IMR-90 (cell line): Measurements from ENCODE around the gene RGS14. TPM values are rescaled to one million over a fixed set of nuclear protein-coding genes. Genes with fewer than 3 reads are reported as not detected.

Source experiments
- ATAC-seq: fragments of 200-7000 bp; cut with Tn5 transposase; 2 replicates; pipeline ENCODE4 v1.9.1; 2020; ENCODE audit warnings: low read depth, mild to moderate bottlenecking, moderate library complexity
- BruUV-seq: library from RNA; stranded (reverse); fragments of 400-500 nt; replicated peaks from 2 replicates; lab custom pipeline; 2021; lab: Mats Ljungman, UMichigan
- CTCF ChIA-PET: fragments of 300-600 bp; formaldehyde crosslinking; extraction: SDS; loops from one replicate; lab custom pipeline; 2021; ENCODE audit warnings: antibody characterized with exemption; lab: Yijun Ruan, JAX
- POLR2A ChIA-PET: fragments of 300-600 bp; sonication (Branson Sonifier 250); formaldehyde crosslinking; loops from one replicate; lab custom pipeline; 2022; ENCODE audit warnings: antibody characterized with exemption; ENCODE audit not compliant: unreplicated experiment; lab: Charles Lee
- DNase-seq: peaks from one replicate; pipeline ENCODE4 v3.0.0; 2013
- H2AFZ ChIP-seq: replicated peaks from 2 replicates; pipeline ENCODE3; 2013; ENCODE audit warnings: low read length, mild to moderate bottlenecking; ENCODE audit not compliant: poor library complexity
- H2AK5ac ChIP-seq: 2 replicates; pipeline ENCODE4 v1.6.1; 2013; ENCODE audit warnings: low read depth, low read length, inconsistent platforms
- H2AK9ac ChIP-seq: replicated peaks from 2 replicates; pipeline ENCODE3; 2013; ENCODE audit warnings: mild to moderate bottlenecking, low read depth, low read length, moderate library complexity; ENCODE audit not compliant: poor library complexity
- H2BK120ac ChIP-seq: 2 replicates; pipeline ENCODE4 v1.6.1; 2013; ENCODE audit warnings: low read depth, low read length, inconsistent platforms
- H2BK15ac ChIP-seq: 3 replicates; pipeline ENCODE4 v1.6.1; 2013; ENCODE audit warnings: low read depth, low read length, inconsistent platforms
- H2BK20ac ChIP-seq: 2 replicates; pipeline ENCODE4 v1.6.1; 2013; ENCODE audit warnings: low read depth, mild to moderate bottlenecking, inconsistent platforms, low read length, moderate library complexity
- H2BK5ac ChIP-seq: 2 replicates; pipeline ENCODE4 v1.6.1; 2013; ENCODE audit warnings: mild to moderate bottlenecking, low read depth, low read length, inconsistent platforms; ENCODE audit not compliant: poor library complexity, severe bottlenecking
- H3K14ac ChIP-seq: replicated peaks from 2 replicates; pipeline ENCODE4 v1.6.1; 2013; ENCODE audit warnings: low read depth, low read length, inconsistent platforms
- H3K18ac ChIP-seq: 2 replicates; pipeline ENCODE4 v1.6.1; 2013; ENCODE audit warnings: low read depth, low read length, control low read depth
- H3K23ac ChIP-seq: 2 replicates; pipeline ENCODE4 v1.6.1; 2013; ENCODE audit warnings: low read depth, low read length, inconsistent platforms
- H3K27ac ChIP-seq: 2 replicates; pipeline ENCODE4 v1.5.1; 2013; ENCODE audit warnings: mild to moderate bottlenecking, control low read depth, low read length; ENCODE audit not compliant: insufficient read depth
- H3K27me3 ChIP-seq: 2 replicates; pipeline ENCODE4 v1.6.1; 2013; ENCODE audit warnings: low read length; ENCODE audit not compliant: control insufficient read depth, insufficient read depth
- H3K36me3 ChIP-seq: 2 replicates; pipeline ENCODE4 v1.6.1; 2013; ENCODE audit warnings: low read length, mixed read lengths; ENCODE audit not compliant: control insufficient read depth, insufficient read depth
- H3K4ac ChIP-seq: 2 replicates; pipeline ENCODE4 v1.6.1; 2013; ENCODE audit warnings: low read depth, low read length, inconsistent platforms
- H3K4me1 ChIP-seq: 2 replicates; pipeline ENCODE4 v1.6.1; 2013; ENCODE audit warnings: low read length, mixed read lengths; ENCODE audit not compliant: control insufficient read depth, insufficient read depth
- H3K4me2 ChIP-seq: 2 replicates; pipeline ENCODE4 v1.6.1; 2013; ENCODE audit warnings: low read depth, mild to moderate bottlenecking, control low read depth, low read length, moderate library complexity
- H3K4me3 ChIP-seq: 2 replicates; pipeline ENCODE4 v1.5.1; 2013; ENCODE audit warnings: low read depth, mild to moderate bottlenecking, control low read depth, low read length, moderate library complexity; ENCODE audit not compliant: insufficient read depth
- H3K56ac ChIP-seq: 2 replicates; pipeline ENCODE4 v1.6.1; 2013; ENCODE audit warnings: low read length, inconsistent platforms; ENCODE audit not compliant: insufficient read depth; ENCODE audit errors: extremely low read depth
- H3K79me1 ChIP-seq, 2 experiments: 2 replicates each; pipeline ENCODE4 v1.6.1; 2013; ENCODE audit warnings: low read length in 2 of 2, inconsistent platforms in 1 of 2, low read depth in 1 of 2
- H3K9ac ChIP-seq: 2 replicates; pipeline ENCODE4 v1.6.1; 2013; ENCODE audit warnings: low read depth, low read length, control low read depth
- H3K9me1 ChIP-seq: 2 replicates; pipeline ENCODE4 v1.6.1; 2013; ENCODE audit warnings: low read length, inconsistent platforms; ENCODE audit not compliant: insufficient read depth
- H3K9me3 ChIP-seq: 2 replicates; pipeline ENCODE4 v1.6.1; 2013; ENCODE audit warnings: low read length; ENCODE audit not compliant: control insufficient read depth, insufficient read depth
- H4K20me1 ChIP-seq: 2 replicates; pipeline ENCODE4 v1.6.1; 2013; ENCODE audit warnings: low read length, inconsistent platforms; ENCODE audit not compliant: insufficient read depth
- H4K5ac ChIP-seq: 2 replicates; pipeline ENCODE4 v1.6.1; 2013; ENCODE audit warnings: mild to moderate bottlenecking, low read depth, low read length, control low read depth
- H4K8ac ChIP-seq, 2 experiments: 2 replicates each; pipeline ENCODE4 v1.6.1; 2013; ENCODE audit warnings: low read depth in 2 of 2, low read length in 2 of 2, control low read depth in 1 of 2, inconsistent platforms in 1 of 2
- H4K91ac ChIP-seq: 2 replicates; pipeline ENCODE4 v1.6.1; 2013; ENCODE audit warnings: low read depth, low read length, inconsistent platforms; ENCODE audit not compliant: insufficient read depth
- BHLHE40 ChIP-seq: fragments of 150-350 bp; IDR thresholded peaks from 2 replicates; pipeline ENCODE4 v1.6.1; 2016; ENCODE audit warnings: mild to moderate bottlenecking, low read depth, low read length
- CEBPB ChIP-seq: IDR thresholded peaks from 2 replicates; pipeline ENCODE4 v1.6.1; 2012; ENCODE audit warnings: low read depth, low read length, improper control_type of control experiment
- CHD1 ChIP-seq: IDR thresholded peaks from 2 replicates; pipeline ENCODE4 v1.6.1; 2012; ENCODE audit warnings: low read depth, low read length, improper control_type of control experiment
- FOS ChIP-seq: fragments of 150-350 bp; IDR thresholded peaks from 2 replicates; pipeline ENCODE4 v1.6.1; 2016; ENCODE audit warnings: low read depth, low read length
- MAFK ChIP-seq: IDR thresholded peaks from 2 replicates; pipeline ENCODE4 v1.6.1; 2012; ENCODE audit warnings: low read depth, low read length, improper control_type of control experiment
- MAZ ChIP-seq: IDR thresholded peaks from 2 replicates; pipeline ENCODE4 v1.6.1; 2012; ENCODE audit warnings: low read depth, mild to moderate bottlenecking, low read length, improper control_type of control experiment, moderate library complexity, borderline replicate concordance
- NFE2L2 ChIP-seq: fragments of 150-350 bp; IDR thresholded peaks from 2 replicates; pipeline ENCODE4 v1.6.1; 2016; ENCODE audit warnings: low read depth, mild to moderate bottlenecking, low read length
- POLR2A ChIP-seq: IDR thresholded peaks from 2 replicates; pipeline ENCODE4 v1.6.1; 2012; ENCODE audit warnings: mild to moderate bottlenecking, low read depth, low read length
- RAD21 ChIP-seq: IDR thresholded peaks from 2 replicates; pipeline ENCODE4 v1.6.1; 2012; ENCODE audit warnings: low read length, improper control_type of control experiment
- RCOR1 ChIP-seq: IDR thresholded peaks from 2 replicates; pipeline ENCODE4 v1.6.1; 2012; ENCODE audit warnings: mild to moderate bottlenecking, low read length, improper control_type of control experiment; ENCODE audit not compliant: insufficient replicate concordance
- SMC3 ChIP-seq: fragments of 150-350 bp; IDR thresholded peaks from 2 replicates; pipeline ENCODE4 v1.6.1; 2016; ENCODE audit warnings: low read depth, mild to moderate bottlenecking, antibody characterized with exemption, low read length, moderate library complexity
- WGBS, 2 experiments: methylation state at CpG; one replicate each; pipeline versions ENCODE4 v1.1.5 to v1.1.7; 2013; ENCODE audit warnings: missing lambda C conversion rate in 2 of 2; ENCODE audit not compliant: insufficient read length in 1 of 2; ENCODE audit errors: extremely low coverage in 2 of 2; 5-methylcytosine and 5-hydroxymethylcytosine counted together
- dilution Hi-C: fragments of 300-500 bp; cut with HindIII; formaldehyde crosslinking; loops from one replicate; pipeline ENCODE4 v1.14.3; 2018; ENCODE audit warnings: low sequenced_read_pairs; ENCODE audit not compliant: unreplicated experiment
- in situ Hi-C: fragments of 300-500 bp; cut with MboI; formaldehyde crosslinking; loops from 3 replicates; pipeline ENCODE4 v1.14.3; 2019; ENCODE audit warnings: low sequenced_read_pairs, inconsistent platforms, mixed read lengths
- intact Hi-C: fragments of 100-400 bp; cut with micrococcal nuclease; formaldehyde crosslinking; loops from 2 replicates; pipeline ENCODE4 v1.10.0; 2022
- polyA plus RNA-seq, 3 experiments: library from polyadenylated mRNA; depleted of rRNA; stranded (reverse); fragments of >200 nt; gene quantifications; 2 replicates each; pipeline ENCODE4 v1.2.3, GENCODE V29; 2012; ENCODE audit warnings: low replicate concordance in 1 of 3
- total RNA-seq: library from RNA; depleted of rRNA; stranded (reverse); fragments of >200 nt; gene quantifications from 2 replicates; pipeline ENCODE4 v1.2.3, GENCODE V29; 2012
- TF ChIP-seq, protein P1 (sequence below): conservative IDR thresholded peaks from 2 replicates; pipeline ENCODE4 v1.5.1; 2012; ENCODE audit warnings: mild to moderate bottlenecking, low read depth, low read length, improper control_type of control experiment
- TF ChIP-seq, protein P2 (sequence below): fragments of 150-350 bp; IDR thresholded peaks from 2 replicates; pipeline ENCODE4 v1.6.1; 2017; ENCODE audit warnings: mild to moderate bottlenecking, antibody characterized with exemption, low read length, low read depth

RGS14 gene
- total and polyA plus RNA-seq, 2 of the 4 experiments (the other 2 are of a cell fraction), result 1.1 to 6.5 TPM

DNA sequence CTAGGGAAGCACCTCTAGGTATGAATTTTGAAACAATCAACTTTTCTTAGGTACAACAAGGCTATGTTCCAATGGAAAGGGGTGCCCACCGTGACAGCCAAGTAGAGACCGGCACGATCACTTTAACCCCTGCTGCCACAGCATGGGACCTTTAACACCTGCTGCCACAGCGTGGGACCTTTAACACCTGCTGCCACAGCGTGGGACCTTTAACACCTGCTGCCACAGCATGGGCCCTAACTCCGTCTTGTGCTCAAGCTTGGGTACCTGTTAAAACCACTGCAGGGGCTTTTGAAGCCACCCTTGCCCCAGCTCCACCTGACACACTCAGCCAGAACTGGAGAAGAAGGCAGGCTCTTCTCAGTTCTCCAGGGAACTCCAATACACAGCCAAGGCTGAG lies 27.8 kb upstream of the RGS14 start (continued):
- TF ChIP-seq MAZ, result no peak
- no peak for TF ChIP-seq RCOR1

DNA sequence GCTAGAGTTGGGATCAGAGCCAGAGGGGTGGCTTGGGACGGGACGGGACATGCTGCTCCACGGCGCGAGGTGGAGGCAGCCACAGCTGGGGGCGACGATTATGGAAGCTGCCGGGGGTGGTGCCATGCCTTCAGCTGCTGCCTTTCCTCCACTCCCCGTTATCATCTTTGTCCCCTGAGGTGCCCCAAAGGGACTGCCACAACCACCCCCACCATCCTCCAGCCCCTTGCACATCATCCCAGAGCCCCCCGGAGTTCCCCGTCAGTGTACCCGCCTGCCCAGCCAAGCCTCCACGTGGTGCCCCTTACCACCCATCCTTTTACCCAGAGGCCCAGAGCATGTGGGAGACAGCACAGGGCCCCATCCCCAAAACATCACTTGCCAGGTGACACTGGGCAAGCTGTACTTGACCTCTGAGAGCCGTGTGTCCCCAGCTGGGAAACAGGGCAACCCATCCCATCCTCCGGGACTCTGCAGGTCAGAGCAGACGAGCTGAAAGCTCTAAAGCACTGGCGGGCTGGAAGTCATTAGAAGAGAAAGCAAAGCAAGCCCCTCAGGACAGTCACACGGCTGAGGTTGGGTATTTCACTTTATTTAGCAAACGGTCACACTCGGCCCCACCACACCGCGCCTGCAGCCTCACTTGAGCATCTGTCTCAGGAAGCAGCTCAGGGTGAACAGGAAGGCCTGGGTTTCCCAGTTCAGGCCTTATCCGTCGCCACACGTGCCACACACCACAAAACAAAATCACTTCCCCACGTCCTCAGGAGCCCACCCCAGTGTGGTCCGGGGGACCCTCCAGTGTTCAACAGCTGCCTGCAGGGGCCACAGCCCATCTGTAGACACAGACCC lies 26.5 kb upstream of the RGS14 start:
- BruUV-seq, result no TSS peak
- TF ChIP-seq SMC3 (no peak), CEBPB (no peak), RAD21 (no peak), CHD1 (no peak), BHLHE40 (no peak), FOS (no peak), MAFK (no peak), POLR2A (no peak), MAZ (no peak), NFE2L2 (no peak)
- TF ChIP-seq, protein P1, sequence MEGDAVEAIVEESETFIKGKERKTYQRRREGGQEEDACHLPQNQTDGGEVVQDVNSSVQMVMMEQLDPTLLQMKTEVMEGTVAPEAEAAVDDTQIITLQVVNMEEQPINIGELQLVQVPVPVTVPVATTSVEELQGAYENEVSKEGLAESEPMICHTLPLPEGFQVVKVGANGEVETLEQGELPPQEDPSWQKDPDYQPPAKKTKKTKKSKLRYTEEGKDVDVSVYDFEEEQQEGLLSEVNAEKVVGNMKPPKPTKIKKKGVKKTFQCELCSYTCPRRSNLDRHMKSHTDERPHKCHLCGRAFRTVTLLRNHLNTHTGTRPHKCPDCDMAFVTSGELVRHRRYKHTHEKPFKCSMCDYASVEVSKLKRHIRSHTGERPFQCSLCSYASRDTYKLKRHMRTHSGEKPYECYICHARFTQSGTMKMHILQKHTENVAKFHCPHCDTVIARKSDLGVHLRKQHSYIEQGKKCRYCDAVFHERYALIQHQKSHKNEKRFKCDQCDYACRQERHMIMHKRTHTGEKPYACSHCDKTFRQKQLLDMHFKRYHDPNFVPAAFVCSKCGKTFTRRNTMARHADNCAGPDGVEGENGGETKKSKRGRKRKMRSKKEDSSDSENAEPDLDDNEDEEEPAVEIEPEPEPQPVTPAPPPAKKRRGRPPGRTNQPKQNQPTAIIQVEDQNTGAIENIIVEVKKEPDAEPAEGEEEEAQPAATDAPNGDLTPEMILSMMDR, result no peak
- TF ChIP-seq, protein P2, sequence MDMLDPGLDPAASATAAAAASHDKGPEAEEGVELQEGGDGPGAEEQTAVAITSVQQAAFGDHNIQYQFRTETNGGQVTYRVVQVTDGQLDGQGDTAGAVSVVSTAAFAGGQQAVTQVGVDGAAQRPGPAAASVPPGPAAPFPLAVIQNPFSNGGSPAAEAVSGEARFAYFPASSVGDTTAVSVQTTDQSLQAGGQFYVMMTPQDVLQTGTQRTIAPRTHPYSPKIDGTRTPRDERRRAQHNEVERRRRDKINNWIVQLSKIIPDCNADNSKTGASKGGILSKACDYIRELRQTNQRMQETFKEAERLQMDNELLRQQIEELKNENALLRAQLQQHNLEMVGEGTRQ, result no peak

More for the DNA sequence above, 26.5 kb upstream of the RGS14 start:
- Histone ChIP-seq H4K5ac (no peak overlapping the region), H3K56ac (no peak overlapping the region), H4K91ac (no peak overlapping the region), H3K4me2 (no peak overlapping the region), H3K4me1 (peaks cover 2% of the 10 kb centered on the region; the same call in 1 of the 2 replicates), H2AFZ (no peak overlapping the region), H3K4me3 (no peak overlapping the region), H3K4ac (no peak overlapping the region), H3K36me3 (peaks cover 64% of the 10 kb centered on the region), H2BK15ac (no peak overlapping the region), H3K79me1 (peaks cover 5 to 17% of the 10 kb centered on the region in 2 experiments; a peak in 2 of 4 replicates), H3K27ac (no peak overlapping the region), H3K23ac (no peak overlapping the region), H3K27me3 (no peaks in the 10 kb centered on the region), H3K14ac (no peak overlapping the region), H3K9me1 (no peaks in the 10 kb centered on the region), H3K9ac (no peak overlapping the region), H3K18ac (no peak overlapping the region), H4K20me1 (no peaks in the 10 kb centered on the region; the same call in 1 of the 2 replicates), H2AK5ac (no peak overlapping the region), H4K8ac (no peak overlapping the region), H3K9me3 (no peaks in the 10 kb centered on the region), H2BK120ac (no peak overlapping the region), H2BK5ac (no peak overlapping the region), H2BK20ac (no peak overlapping the region), H2AK9ac (no peak overlapping the region)
- dilution Hi-C loops, result no loop called here
- in situ Hi-C loops, result no loop called here
- ChIA-PET CTCF (no interaction called here), POLR2A (no interaction called here)
- intact Hi-C loops, result no loop called here
- WGBS, 2 experiments, result 87% methylated on average over 6 of the region's 27 CpGs; no CpG with 5 or more reads in 1 of the 2 experiments
- DNase-seq (no peak), ATAC-seq (no peak)
